CD4-positive, CD25-positive, alpha-beta regulatory T cell (primary cell): ENCODE data around the gene APH1B. TPM values are rescaled to one million over a fixed set of nuclear protein-coding genes. Genes with fewer than 3 reads are reported as not detected.

Source experiments
- ATAC-seq, 2 donors: fragments of 150-1000 bp; cut with Tn5 transposase; one replicate each; pipeline ENCODE4 v1.10.0; 2021; ENCODE audit warnings: low read depth in 2 of 2, moderate number of reproducible peaks in 2 of 2, moderate library complexity in 1 of 2
- DNase-seq, 3 donors: peaks; one replicate each; pipeline versions ENCODE4 v3.0.0 to v3.0.0-alpha.2; 2012 to 2022; ENCODE audit warnings: mixed read lengths in 1 of 3
- H3K27ac ChIP-seq: one replicate; pipeline ENCODE4 v1.7.0; 2013; ENCODE audit warnings: mild to moderate bottlenecking, low read length; ENCODE audit not compliant: insufficient read depth, poor library complexity, severe bottlenecking
- H3K27me3 ChIP-seq: one replicate; pipeline ENCODE4 v1.7.0; 2013; ENCODE audit warnings: low read length; ENCODE audit not compliant: control insufficient read depth, insufficient read depth
- H3K36me3 ChIP-seq: one replicate; pipeline ENCODE4 v1.7.0; 2013; ENCODE audit warnings: mild to moderate bottlenecking, low read length, moderate library complexity; ENCODE audit not compliant: control insufficient read depth, insufficient read depth
- H3K4me1 ChIP-seq: 2 replicates; pipeline ENCODE4 v1.7.0; 2013; ENCODE audit warnings: mild to moderate bottlenecking, low read length; ENCODE audit not compliant: insufficient read depth, control insufficient read depth, poor library complexity, severe bottlenecking
- H3K4me3 ChIP-seq: one replicate; pipeline ENCODE4 v1.7.0; 2013; ENCODE audit warnings: low read depth, mild to moderate bottlenecking, low read length, moderate library complexity
- H3K9me3 ChIP-seq, 2 experiments: 1 replicate in 1 of 2; 2 replicates in 1 of 2; pipeline ENCODE4 v1.7.0; 2013; ENCODE audit warnings: low read length in 2 of 2, mild to moderate bottlenecking in 1 of 2, moderate library complexity in 1 of 2; ENCODE audit not compliant: control insufficient read depth in 2 of 2
- H3K27ac Mint-ChIP-seq, 3 donors: one replicate each; pipeline ENCODE4 v1.8.0; 2020 to 2022; ENCODE audit warnings: mild to moderate bottlenecking in 3 of 3, mixed read lengths in 3 of 3, moderate library complexity in 2 of 3
- H3K27me3 Mint-ChIP-seq: one replicate; pipeline ENCODE4 v1.8.0; 2022; ENCODE audit warnings: mild to moderate bottlenecking, mixed read lengths
- H3K36me3 Mint-ChIP-seq: one replicate; pipeline ENCODE4 v1.8.0; 2020; ENCODE audit warnings: mixed read lengths
- H3K4me1 Mint-ChIP-seq, 4 donors: one replicate each; pipeline ENCODE4 v1.8.0; 2020 to 2022; ENCODE audit warnings: mixed read lengths in 4 of 4, mild to moderate bottlenecking in 1 of 4
- H3K4me3 Mint-ChIP-seq, 4 donors: one replicate each; pipeline ENCODE4 v1.8.0; 2020 to 2022; ENCODE audit warnings: mild to moderate bottlenecking in 4 of 4, mixed read lengths in 4 of 4, moderate library complexity in 3 of 4
- H3K9me3 Mint-ChIP-seq, 7 donors: one replicate each; pipeline ENCODE4 v1.8.0; 2020 to 2022; ENCODE audit warnings: mixed read lengths in 7 of 7, mild to moderate bottlenecking in 3 of 7, moderate library complexity in 2 of 7
- polyA plus RNA-seq, 4 donors: library from polyadenylated mRNA; unstranded; fragments of 300-500 nt; fragmentation: Illumina TruSeq; gene quantifications; one replicate each; pipeline ENCODE4 v1.2.3, GENCODE V29; 2021
- total RNA-seq: library from RNA; stranded (reverse); gene quantifications from one replicate; pipeline ENCODE4 v1.2.3, GENCODE V29; 2022

The APH1B gene
- total and polyA plus RNA-seq, 5 donors from 2014 or later, result 9.1 to 19.0 (median 13.7) TPM

- Histone ChIP-seq H3K27ac (no peak overlapping the region), H3K4me3 (no peak overlapping the region), H3K4me1 (no peaks in the 10 kb centered on the region), H3K9me3 (no peaks in the 10 kb centered on the region), H3K36me3 (peaks cover 66% of the 10 kb centered on the region), H3K27me3 (no peaks in the 10 kb centered on the region)
- ATAC-seq (no peak), DNase-seq (no peak)
- peak overlapping the region in 1 of 3 donors; percentile 21 for H3K27ac Mint-ChIP-seq
- peaks cover 35% of the 10 kb centered on the region for H3K36me3 Mint-ChIP-seq
- peaks cover 0 to 1% (median 0%) of the 10 kb centered on the region in 7 donors for H3K9me3 Mint-ChIP-seq
- no peaks in the 10 kb centered on the region for H3K27me3 Mint-ChIP-seq
- no peak overlapping the region for H3K4me3 Mint-ChIP-seq
- H3K4me1 Mint-ChIP-seq, result peaks cover 0 to 5% (median under 1%) of the 10 kb centered on the region in 4 donors
Measured at GRCh38 chr15:63264688-63265293, 12.6 kb upstream of the APH1B start.

- H3K27ac Mint-ChIP-seq, result peak overlapping the region; percentile 54 to 89 (median 68)
- H3K36me3 Mint-ChIP-seq, result peaks cover 5% of the 10 kb centered on the region
- no peak overlapping the region for H3K4me3 Mint-ChIP-seq
- H3K4me3 ChIP-seq, result no peak overlapping the region
- H3K27me3 Mint-ChIP-seq, result no peaks in the 10 kb centered on the region
- H3K9me3 ChIP-seq, result no peaks in the 10 kb centered on the region
- peaks cover 7 to 44% (median 34%) of the 10 kb centered on the region in 4 donors for H3K4me1 Mint-ChIP-seq
- no peaks in the 10 kb centered on the region for H3K36me3 ChIP-seq
- peaks cover 25% of the 10 kb centered on the region for H3K4me1 ChIP-seq
- H3K27ac ChIP-seq, result no peak overlapping the region
- ATAC-seq (no peak), DNase-seq (peak in 1 of 3 donors; percentile 18)
- H3K9me3 Mint-ChIP-seq, result no peaks in the 10 kb centered on the region
- no peaks in the 10 kb centered on the region for H3K27me3 ChIP-seq
Measured at GRCh38 chr15:63274427-63274826, 3.0 kb upstream of the APH1B start.

- ATAC-seq (no peak), DNase-seq (no peak)
- Histone ChIP-seq H3K27ac (peak overlapping the region; percentile 69), H3K4me1 (peaks cover 25% of the 10 kb centered on the region), H3K36me3 (no peaks in the 10 kb centered on the region), H3K9me3 (no peaks in the 10 kb centered on the region), H3K27me3 (no peaks in the 10 kb centered on the region), H3K4me3 (peak overlapping the region; percentile 77)
- peaks cover 7 to 44% (median 35%) of the 10 kb centered on the region in 4 donors for H3K4me1 Mint-ChIP-seq
- no peaks in the 10 kb centered on the region for H3K36me3 Mint-ChIP-seq
- no peaks in the 10 kb centered on the region for H3K9me3 Mint-ChIP-seq
- H3K27ac Mint-ChIP-seq, result peak overlapping the region; percentile 86 to 95 (median 93)
- H3K4me3 Mint-ChIP-seq, result peak overlapping the region; percentile 67 to 94 (median 88)
- H3K27me3 Mint-ChIP-seq, result no peaks in the 10 kb centered on the region
Measured at GRCh38 chr15:63276342-63277037, 915 bp upstream of the APH1B start.

- Mint-ChIP-seq H3K27me3 (no peaks in the 10 kb centered on the region), H3K36me3 (no peaks in the 10 kb centered on the region), H3K9me3 (no peaks in the 10 kb centered on the region), H3K27ac (peak overlapping the region; percentile 69 to 84 (median 83)), H3K4me1 (peaks cover 7 to 44% (median 32%) of the 10 kb centered on the region in 4 donors), H3K4me3 (peak overlapping the region; percentile 86 to 92 (median 87))
- ATAC-seq, result peak in 1 of 2 donors; percentile 9
- Histone ChIP-seq H3K4me3 (peak overlapping the region; percentile 83), H3K36me3 (no peaks in the 10 kb centered on the region), H3K9me3 (no peaks in the 10 kb centered on the region), H3K27ac (peak overlapping the region; percentile 76), H3K27me3 (no peaks in the 10 kb centered on the region), H3K4me1 (peaks cover 25% of the 10 kb centered on the region)
- DNase-seq, result peak in 1 of 3 donors; percentile 10
Measured at GRCh38 chr15:63277893-63278456, 570 bp downstream of the APH1B start.

- no peaks in the 10 kb centered on the region for H3K9me3 ChIP-seq
- DNase-seq (no peak), ATAC-seq (no peak)
- H3K36me3 ChIP-seq, result peaks cover 9% of the 10 kb centered on the region
- peaks cover 28% of the 10 kb centered on the region for H3K36me3 Mint-ChIP-seq
- no peak overlapping the region for H3K27ac Mint-ChIP-seq
- no peaks in the 10 kb centered on the region for H3K27me3 Mint-ChIP-seq
- no peak overlapping the region for H3K4me3 Mint-ChIP-seq
- H3K9me3 Mint-ChIP-seq, result no peaks in the 10 kb centered on the region
- no peak overlapping the region for H3K4me3 ChIP-seq
- peaks cover 7 to 20% (median 16%) of the 10 kb centered on the region in 4 donors for H3K4me1 Mint-ChIP-seq
- no peaks in the 10 kb centered on the region for H3K27me3 ChIP-seq
- no peak overlapping the region for H3K27ac ChIP-seq
- H3K4me1 ChIP-seq, result peaks cover 5% of the 10 kb centered on the region
Measured at GRCh38 chr15:63283126-63283525, 5.7 kb downstream of the APH1B start.

- H3K4me3 Mint-ChIP-seq, result no peak overlapping the region
- DNase-seq (no peak), ATAC-seq (no peak)
- no peak overlapping the region for H3K27ac Mint-ChIP-seq
- H3K9me3 Mint-ChIP-seq, result no peaks in the 10 kb centered on the region
- H3K27me3 Mint-ChIP-seq, result no peaks in the 10 kb centered on the region
- Histone ChIP-seq H3K9me3 (no peaks in the 10 kb centered on the region), H3K4me3 (no peak overlapping the region), H3K27me3 (no peaks in the 10 kb centered on the region), H3K27ac (no peak overlapping the region), H3K4me1 (no peaks in the 10 kb centered on the region), H3K36me3 (peaks cover 12% of the 10 kb centered on the region)
- H3K4me1 Mint-ChIP-seq, result peaks cover 8 to 17% (median 13%) of the 10 kb centered on the region in 4 donors
- peaks cover 33% of the 10 kb centered on the region for H3K36me3 Mint-ChIP-seq
Measured at GRCh38 chr15:63284335-63284734, 6.9 kb downstream of the APH1B start.

- no peak overlapping the region for H3K4me3 ChIP-seq
- Mint-ChIP-seq H3K9me3 (no peaks in the 10 kb centered on the region), H3K36me3 (peaks cover 33% of the 10 kb centered on the region), H3K4me1 (peaks cover 7 to 20% (median 13%) of the 10 kb centered on the region in 4 donors), H3K4me3 (no peak overlapping the region), H3K27ac (peak overlapping the region in 1 of 3 donors; percentile 35), H3K27me3 (no peaks in the 10 kb centered on the region)
- H3K36me3 ChIP-seq, result peaks cover 12% of the 10 kb centered on the region
- H3K27me3 ChIP-seq, result no peaks in the 10 kb centered on the region
- H3K9me3 ChIP-seq, result no peaks in the 10 kb centered on the region
- H3K4me1 ChIP-seq, result no peaks in the 10 kb centered on the region
- ATAC-seq (no peak), DNase-seq (no peak)
- no peak overlapping the region for H3K27ac ChIP-seq
Measured at GRCh38 chr15:63287109-63287508, 9.7 kb downstream of the APH1B start.
